Bronchial epithelial cell (primary cell): ENCODE measurements around the gene ZNF516. TPM values are rescaled to one million over a fixed set of nuclear protein-coding genes. Genes with fewer than 3 reads are reported as not detected.

Experiments used
- DNase-seq: peaks from one replicate; pipeline ENCODE4 v3.0.0-alpha.2; 2010; ENCODE audit warnings: low read depth
- FAIRE-seq: peaks from 2 replicates; lab custom pipeline; 2011; peaks lifted over from hg19 to GRCh38; lab: Jason Lieb, UNC
- H3K27me3 ChIP-seq: 2 replicates; pipeline ENCODE4 v1.5.1; 2011; ENCODE audit warnings: low read length; ENCODE audit not compliant: control insufficient read depth, insufficient read depth
- H3K36me3 ChIP-seq: 2 replicates; pipeline ENCODE4 v1.5.1; 2011; ENCODE audit warnings: low read length; ENCODE audit not compliant: control insufficient read depth, insufficient read depth
- H3K4me3 ChIP-seq: 2 replicates; pipeline ENCODE4 v1.5.1; 2011; ENCODE audit warnings: mild to moderate bottlenecking, low read depth, low read length, control low read depth
- CTCF ChIP-seq: IDR thresholded peaks from 2 replicates; pipeline ENCODE4 v1.5.1; 2011; ENCODE audit warnings: mild to moderate bottlenecking, moderate library complexity, low read length, control low read depth, inconsistent platforms; ENCODE audit not compliant: insufficient read depth, severe bottlenecking
- total RNA-seq: library from RNA; depleted of rRNA; stranded (reverse); fragments of >200 nt; gene quantifications from 2 replicates; pipeline ENCODE4 v1.2.1, GENCODE V29; 2014

ZNF516 gene
- total RNA-seq, 1 donor from 2014 or later, result 16.6 TPM

- DNase-seq, result no peak
- H3K27me3 ChIP-seq, result no peaks in the 10 kb centered on the region
- TF ChIP-seq CTCF, result no peak
- peak overlapping the region; percentile 8 for H3K4me3 ChIP-seq
- H3K36me3 ChIP-seq, result no peaks in the 10 kb centered on the region
- no peak for FAIRE-seq
Measured at GRCh38 chr18:76518860-76519538, 24.0 kb upstream of the ZNF516 start.

- no peak for DNase-seq
- no peak for FAIRE-seq
- TF ChIP-seq CTCF, result no peak
- Histone ChIP-seq H3K27me3 (no peaks in the 10 kb centered on the region), H3K4me3 (peak overlapping the region; percentile 8), H3K36me3 (no peaks in the 10 kb centered on the region)
Measured at GRCh38 chr18:76518123-76518859, 23.2 kb upstream of the ZNF516 start.

- Histone ChIP-seq H3K27me3 (no peaks in the 10 kb centered on the region), H3K36me3 (no peaks in the 10 kb centered on the region), H3K4me3 (no peak overlapping the region)
- no peak for TF ChIP-seq CTCF
- no peak for DNase-seq
- FAIRE-seq, result no peak
Measured at GRCh38 chr18:76515576-76515975, 20.5 kb upstream of the ZNF516 start.

- TF ChIP-seq CTCF, result no peak
- Histone ChIP-seq H3K27me3 (no peaks in the 10 kb centered on the region), H3K36me3 (no peaks in the 10 kb centered on the region), H3K4me3 (no peak overlapping the region)
- peak; percentile 64 for FAIRE-seq
- DNase-seq, result no peak
Measured at GRCh38 chr18:76514573-76514972, 19.5 kb upstream of the ZNF516 start.

GRCh38 chr18:76507830-76508385 lies 12.9 kb upstream of the ZNF516 start:
- no peak for DNase-seq
- no peaks in the 10 kb centered on the region for H3K27me3 ChIP-seq
- no peak for FAIRE-seq
- TF ChIP-seq CTCF, result no peak
- H3K4me3 ChIP-seq, result no peak overlapping the region
- H3K36me3 ChIP-seq, result no peaks in the 10 kb centered on the region
